DND-41 (cell line): ENCODE results near the gene CIITA.
A peak's percentile ranks its signal among the peaks of the same experiment; 100 is the strongest.
"Not testable (repeated sequence)": the region's sequence is repeated elsewhere in the genome, so short reads cannot be mapped to it uniquely, and the experiment has no call there.

ENCODE experiments used
- ATAC-seq: fragments of 200-7000 bp; cut with Tn5 transposase; 3 replicates; pipeline ENCODE4 v1.9.1; 2021; ENCODE audit warnings: low read depth; ENCODE audit not compliant: insufficient read depth
- DNase-seq: peaks from one replicate; pipeline ENCODE4 v3.0.0-alpha.2; 2020
- H2AFZ ChIP-seq: 2 replicates; pipeline ENCODE4 v1.6.0; 2012; ENCODE audit warnings: low read depth, low read length
- H3K27ac ChIP-seq: 2 replicates; pipeline ENCODE4 v1.5.1; 2012; ENCODE audit warnings: low read length, inconsistent platforms
- H3K27me3 ChIP-seq: fragments of 200-600 bp; sonication (generic); 2 replicates; pipeline ENCODE4 v1.6.0; 2012; ENCODE audit warnings: low read length, mild to moderate bottlenecking, inconsistent platforms; ENCODE audit not compliant: insufficient read depth, poor library complexity
- H3K36me3 ChIP-seq: 2 replicates; pipeline ENCODE4 v1.5.1; 2012; ENCODE audit warnings: low read length, inconsistent platforms; ENCODE audit not compliant: insufficient read depth
- H3K4me1 ChIP-seq: 2 replicates; pipeline ENCODE4 v1.5.1; 2012; ENCODE audit warnings: mild to moderate bottlenecking, low read length; ENCODE audit not compliant: insufficient read depth
- H3K4me2 ChIP-seq: 2 replicates; pipeline ENCODE4 v1.6.0; 2012; ENCODE audit warnings: mild to moderate bottlenecking, moderate library complexity, low read length, inconsistent platforms; ENCODE audit not compliant: insufficient read depth
- H3K4me3 ChIP-seq, 2 experiments: fragments of 200-600 bp in 1 of 2; shearing (Covaris generic) in 1 of 2; 2 replicates each; pipeline ENCODE4 v1.5.1; 2012 to 2016; ENCODE audit warnings: inconsistent platforms in 2 of 2, low read length in 2 of 2, mild to moderate bottlenecking in 2 of 2, low read depth in 1 of 2, moderate library complexity in 1 of 2
- H3K79me2 ChIP-seq: 2 replicates; pipeline ENCODE4 v1.6.0; 2012; ENCODE audit warnings: low read length, inconsistent platforms; ENCODE audit not compliant: insufficient read depth
- H3K9ac ChIP-seq: 2 replicates; pipeline ENCODE4 v1.6.0; 2012; ENCODE audit warnings: low read depth, mild to moderate bottlenecking, inconsistent platforms, low read length, moderate library complexity
- H3K9me3 ChIP-seq: 2 replicates; pipeline ENCODE4 v1.5.1; 2012; ENCODE audit warnings: low read length, moderate library complexity, mild to moderate bottlenecking, inconsistent platforms; ENCODE audit not compliant: insufficient read depth, severe bottlenecking
- H4K20me1 ChIP-seq: 2 replicates; pipeline ENCODE4 v1.6.0; 2012; ENCODE audit warnings: low read length; ENCODE audit not compliant: insufficient read depth
- EZH2 ChIP-seq: IDR thresholded peaks from 3 replicates; pipeline ENCODE4 v1.6.1; 2012; ENCODE audit warnings: borderline replicate concordance, low read depth, mild to moderate bottlenecking, moderate library complexity, low read length, inconsistent platforms; ENCODE audit not compliant: severe bottlenecking
- TF ChIP-seq, protein P1 (sequence below): IDR thresholded peaks from 2 replicates; pipeline ENCODE4 v1.5.1; 2012; ENCODE audit warnings: borderline replicate concordance, low read length, moderate library complexity, mild to moderate bottlenecking; ENCODE audit not compliant: poor library complexity, severe bottlenecking; ENCODE audit errors: extremely low read depth

CIITA gene

DNA sequence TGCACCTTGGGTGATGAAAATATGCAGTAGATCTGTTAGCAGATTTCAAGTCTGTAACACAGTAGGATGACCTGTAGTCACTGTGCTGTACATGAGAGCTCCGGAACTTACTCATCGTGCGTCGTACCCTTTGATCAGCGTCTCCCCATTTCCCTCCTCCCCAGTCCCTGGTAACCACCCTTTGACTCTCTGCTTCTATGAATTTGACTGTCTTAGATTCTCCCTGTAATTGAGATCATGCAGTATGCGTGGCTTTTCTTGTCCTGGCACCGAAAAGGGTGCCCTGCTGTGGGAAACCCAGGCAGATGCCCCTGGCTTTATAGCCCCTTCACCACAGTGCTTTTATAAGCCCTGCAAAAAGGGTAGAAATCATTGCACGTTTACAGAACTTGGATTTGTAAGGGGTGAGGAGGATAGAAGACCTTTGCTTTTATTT lies 87.9 kb downstream of the CIITA start:
- Histone ChIP-seq H3K9ac (no peak overlapping the region), H3K27me3 (no peaks in the 10 kb centered on the region), H2AFZ (no peak overlapping the region), H3K4me3 (no peak overlapping the region), H4K20me1 (peaks cover 10% of the 10 kb centered on the region), H3K9me3 (no peaks in the 10 kb centered on the region), H3K4me1 (peaks cover 21% of the 10 kb centered on the region), H3K27ac (0 out of 2 replicates have a peak overlapping the region, but pooled peaks have one; percentile 14), H3K4me2 (no peak overlapping the region), H3K36me3 (peaks cover 77% of the 10 kb centered on the region), H3K79me2 (peaks cover 28% of the 10 kb centered on the region)
- DNase-seq (no peak), ATAC-seq (no peak)
- TF ChIP-seq EZH2 = no peak
- TF ChIP-seq, protein P1, sequence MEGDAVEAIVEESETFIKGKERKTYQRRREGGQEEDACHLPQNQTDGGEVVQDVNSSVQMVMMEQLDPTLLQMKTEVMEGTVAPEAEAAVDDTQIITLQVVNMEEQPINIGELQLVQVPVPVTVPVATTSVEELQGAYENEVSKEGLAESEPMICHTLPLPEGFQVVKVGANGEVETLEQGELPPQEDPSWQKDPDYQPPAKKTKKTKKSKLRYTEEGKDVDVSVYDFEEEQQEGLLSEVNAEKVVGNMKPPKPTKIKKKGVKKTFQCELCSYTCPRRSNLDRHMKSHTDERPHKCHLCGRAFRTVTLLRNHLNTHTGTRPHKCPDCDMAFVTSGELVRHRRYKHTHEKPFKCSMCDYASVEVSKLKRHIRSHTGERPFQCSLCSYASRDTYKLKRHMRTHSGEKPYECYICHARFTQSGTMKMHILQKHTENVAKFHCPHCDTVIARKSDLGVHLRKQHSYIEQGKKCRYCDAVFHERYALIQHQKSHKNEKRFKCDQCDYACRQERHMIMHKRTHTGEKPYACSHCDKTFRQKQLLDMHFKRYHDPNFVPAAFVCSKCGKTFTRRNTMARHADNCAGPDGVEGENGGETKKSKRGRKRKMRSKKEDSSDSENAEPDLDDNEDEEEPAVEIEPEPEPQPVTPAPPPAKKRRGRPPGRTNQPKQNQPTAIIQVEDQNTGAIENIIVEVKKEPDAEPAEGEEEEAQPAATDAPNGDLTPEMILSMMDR = no peak

DNA sequence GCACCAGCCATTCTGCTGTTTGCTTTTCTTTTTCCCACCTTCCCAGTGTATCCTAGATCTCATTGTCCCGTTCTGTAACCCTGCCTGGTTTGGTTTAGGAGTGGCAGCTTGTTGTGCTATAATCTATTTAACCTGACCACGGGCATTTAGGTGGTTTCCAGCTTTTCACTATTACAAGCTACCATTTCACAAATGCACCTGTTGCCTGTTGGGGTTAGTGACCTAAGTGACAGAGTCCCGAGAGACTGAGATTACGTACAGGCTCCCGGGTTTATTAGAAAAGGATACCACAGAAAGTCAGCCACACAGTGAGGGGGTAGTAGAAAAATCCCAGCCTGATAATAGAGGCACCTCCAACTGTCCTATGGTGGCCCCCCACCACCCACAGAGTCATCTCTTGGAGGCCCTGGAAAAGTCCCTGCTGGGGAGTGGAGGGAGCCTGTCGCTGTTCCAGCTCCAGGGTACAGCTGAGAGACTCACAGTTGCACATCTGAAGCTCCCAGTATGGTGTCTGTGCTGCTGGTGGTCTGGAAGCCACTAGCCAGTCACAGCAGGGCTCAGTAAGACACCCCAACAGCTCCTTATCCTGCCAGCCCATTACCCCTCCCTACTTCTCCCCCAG lies 88.5 kb downstream of the CIITA start:
- H3K4me3 ChIP-seq = no peak overlapping the region
- H3K27me3 ChIP-seq = no peaks in the 10 kb centered on the region
- TF ChIP-seq, protein P1 = no peak
- TF ChIP-seq EZH2 = no peak
- peaks cover 22% of the 10 kb centered on the region for H3K79me2 ChIP-seq
- no peak overlapping the region for H3K4me2 ChIP-seq
- H3K27ac ChIP-seq = no peak overlapping the region; the same call in 1 of the 2 replicates
- peaks cover 78% of the 10 kb centered on the region for H3K36me3 ChIP-seq
- H3K9me3 ChIP-seq = no peaks in the 10 kb centered on the region
- H3K9ac ChIP-seq = no peak overlapping the region
- no peak overlapping the region for H2AFZ ChIP-seq
- peaks cover 21% of the 10 kb centered on the region for H3K4me1 ChIP-seq
- peaks cover 7% of the 10 kb centered on the region for H4K20me1 ChIP-seq
- ATAC-seq (peak; percentile 29; the same call in 1 of the 3 replicates), DNase-seq (peak; percentile 30)

DNA sequence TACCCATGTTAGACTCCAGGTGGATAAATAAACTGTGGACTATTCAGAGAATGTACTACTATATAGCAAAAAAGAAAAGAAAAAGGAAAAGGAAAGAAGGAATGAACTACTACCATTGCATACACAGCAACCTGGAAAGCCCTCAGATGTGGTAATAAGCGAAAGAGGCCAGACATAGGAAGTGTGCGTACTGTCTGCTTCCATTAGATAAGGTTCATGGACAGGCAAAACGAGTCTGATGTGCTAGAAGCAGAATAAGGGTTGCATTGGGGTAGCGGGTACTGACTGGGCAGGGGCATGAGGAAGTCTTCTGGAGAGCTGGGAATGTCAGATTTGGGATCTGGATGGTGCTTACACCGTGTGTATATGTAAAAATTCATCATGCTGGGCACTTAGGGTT lies 89.1 kb downstream of the CIITA start:
- H3K27ac ChIP-seq = no peak overlapping the region; the same call in 1 of the 2 replicates
- ATAC-seq (no peak), DNase-seq (no peak)
- no peak overlapping the region for H3K4me2 ChIP-seq
- H3K9ac ChIP-seq = no peak overlapping the region
- no peak overlapping the region for H3K4me3 ChIP-seq
- peaks cover 7% of the 10 kb centered on the region for H4K20me1 ChIP-seq
- H3K36me3 ChIP-seq = peaks cover 78% of the 10 kb centered on the region
- peaks cover 22% of the 10 kb centered on the region for H3K4me1 ChIP-seq
- no peaks in the 10 kb centered on the region for H3K27me3 ChIP-seq
- TF ChIP-seq, protein P1 = no peak
- TF ChIP-seq EZH2 = no peak
- H2AFZ ChIP-seq = no peak overlapping the region
- H3K79me2 ChIP-seq = peaks cover 22% of the 10 kb centered on the region
- H3K9me3 ChIP-seq = no peaks in the 10 kb centered on the region

DNA sequence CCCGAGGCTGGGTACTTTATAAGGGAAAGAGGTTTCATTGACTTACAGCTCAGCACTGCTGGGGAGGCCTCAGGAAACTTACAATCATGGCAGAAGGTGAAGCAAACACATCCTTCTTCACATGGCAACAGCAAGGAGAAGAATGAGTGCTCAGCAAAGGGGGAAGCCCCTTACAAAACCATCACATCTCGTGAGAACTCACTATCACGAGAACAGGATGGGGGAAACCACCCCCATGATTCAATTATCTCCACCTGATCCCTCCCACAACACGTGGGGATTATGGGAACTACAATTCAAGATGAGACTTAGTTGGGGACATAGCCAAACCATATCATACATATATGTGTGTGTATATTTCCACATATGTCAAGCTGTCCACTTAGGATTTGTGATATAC lies 89.6 kb downstream of the CIITA start:
- not testable (repeated sequence) for ATAC-seq, H3K4me2 ChIP-seq, DNase-seq, H3K9me3 ChIP-seq, H3K9ac ChIP-seq, H3K27ac ChIP-seq, H3K4me3 ChIP-seq, H2AFZ ChIP-seq, H4K20me1 ChIP-seq, H3K27me3 ChIP-seq
- Histone ChIP-seq H3K4me1 (peaks cover 26% of the 10 kb centered on the region), H3K36me3 (peaks cover 77% of the 10 kb centered on the region), H3K79me2 (peaks cover 23% of the 10 kb centered on the region)
